Central memory CD4-positive, alpha-beta T cell (primary cell): ENCODE results near the gene CALCB.
A peak's percentile ranks its signal among the peaks of the same experiment; 100 is the strongest.
"Not testable (repeated sequence)": the region's sequence is repeated elsewhere in the genome, so short reads cannot be mapped to it uniquely, and the experiment has no call there.

Source experiments
- DNase-seq: peaks from one replicate; pipeline ENCODE4 v3.0.0; 2022
- total RNA-seq, 3 experiments: gene quantifications; one replicate each; lab custom pipeline; 2026; lab: John Stamatoyannopoulos, UW

CALCB gene, protein sequence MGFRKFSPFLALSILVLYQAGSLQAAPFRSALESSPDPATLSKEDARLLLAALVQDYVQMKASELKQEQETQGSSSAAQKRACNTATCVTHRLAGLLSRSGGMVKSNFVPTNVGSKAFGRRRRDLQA
- total RNA-seq = 0 to 1.1 (median 0.38) reads per million in 3 experiments

DNA sequence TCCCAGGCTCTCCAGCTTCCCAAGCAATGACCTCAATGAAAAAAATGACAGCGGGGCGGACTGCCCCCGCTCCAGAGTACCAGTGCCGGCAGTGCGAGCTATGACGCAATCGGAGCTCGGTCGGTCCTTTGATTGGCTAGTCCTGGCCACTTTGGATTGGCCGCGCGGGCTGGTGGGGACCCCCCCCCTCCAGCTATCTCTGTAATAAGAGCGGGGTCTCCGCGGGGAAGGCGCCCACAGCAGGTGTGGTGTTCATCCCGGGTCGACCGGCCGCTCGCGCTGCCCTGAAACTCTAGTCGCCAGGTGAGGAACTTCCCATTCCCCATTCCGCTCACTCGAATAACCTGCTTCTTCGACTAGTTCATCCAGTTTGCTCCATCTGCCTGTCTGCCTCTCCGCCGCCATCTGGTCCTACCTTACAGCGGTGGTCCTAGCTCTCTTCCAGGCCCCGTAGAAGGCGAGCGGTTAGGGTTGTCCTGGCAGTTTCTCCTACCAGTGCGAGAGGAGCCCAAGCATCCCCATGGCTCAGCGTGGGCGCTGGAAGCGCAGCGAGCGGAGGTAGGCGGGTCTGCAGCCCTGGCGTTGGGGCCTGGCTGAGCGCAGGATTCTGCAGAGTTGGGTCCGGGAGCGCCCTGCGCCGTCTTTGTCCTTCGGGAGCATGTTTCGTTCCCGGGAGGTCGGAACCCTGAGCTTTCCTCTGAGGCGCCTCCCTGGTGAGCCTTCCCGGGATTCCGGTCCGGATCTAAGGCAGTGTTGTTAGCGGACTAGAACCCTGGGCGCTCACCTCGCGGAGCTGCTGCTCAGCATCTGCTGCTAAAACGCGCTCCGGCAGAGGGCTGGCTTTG lies at the start of gene CALCB:
TSS of gene CALCB (plus strand) at position 233 of the 845 bp plus-strand sequence. CDS start 1,126 bp downstream, outside the sequence.
- peak; percentile 5 for DNase-seq

DNA sequence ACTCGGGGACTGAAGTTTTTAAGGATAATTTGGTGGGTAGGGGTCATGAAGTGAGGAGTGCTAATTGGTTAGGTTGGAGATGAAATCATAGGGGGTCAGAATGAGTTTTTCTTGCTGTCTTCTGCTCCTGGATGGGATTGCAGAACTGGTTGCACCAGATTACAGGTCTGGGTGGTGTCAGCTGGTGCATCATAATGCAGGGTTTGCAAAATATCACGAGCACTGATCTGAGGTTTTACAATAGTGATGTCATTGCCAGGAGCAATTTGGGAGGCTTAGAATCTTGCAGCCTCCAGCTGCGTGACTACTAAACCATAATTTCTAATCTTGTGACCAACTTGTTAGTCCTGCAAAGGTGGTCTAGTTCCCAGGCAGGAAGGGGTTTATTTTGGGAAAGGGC lies 46.4 kb upstream of the CALCB start:
- no peak for DNase-seq

DNA sequence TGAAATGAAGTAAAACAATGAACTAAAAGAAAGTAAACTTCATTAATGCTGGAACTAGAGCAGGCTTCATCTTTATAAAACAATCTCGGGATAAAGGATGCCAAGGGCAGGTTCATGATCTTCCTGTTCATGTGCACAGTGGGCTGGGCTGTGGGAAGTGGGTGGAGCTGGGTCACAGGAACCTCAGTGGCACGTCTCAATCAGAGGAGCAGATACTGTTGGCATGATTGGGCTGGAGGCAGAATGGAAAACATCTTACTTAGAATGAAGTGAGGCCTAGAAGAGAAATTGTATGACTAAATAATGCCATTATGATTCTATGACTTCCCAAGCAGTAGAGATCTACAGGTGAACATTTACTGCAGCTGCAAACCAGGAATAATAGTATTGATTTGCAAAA lies 45.4 kb upstream of the CALCB start:
- DNase-seq = no peak

DNA sequence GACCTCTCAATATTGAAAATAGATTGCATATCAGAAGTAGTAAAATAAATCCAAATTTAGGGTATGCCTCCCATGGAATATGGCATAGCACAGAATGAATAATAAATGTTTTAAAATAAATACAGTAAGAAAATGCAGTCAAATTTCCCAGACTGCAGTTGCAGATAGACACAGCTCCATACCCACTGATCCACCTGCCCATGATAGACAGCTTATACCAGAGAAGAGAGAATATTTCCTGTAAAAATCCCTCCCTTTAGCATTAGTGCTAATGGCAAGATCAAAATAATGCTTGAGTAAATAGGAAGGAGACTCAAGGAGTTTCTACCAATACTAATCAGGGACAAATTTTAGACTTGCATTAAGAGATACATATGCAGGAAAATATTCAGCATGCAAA lies 45.0 kb upstream of the CALCB start:
- DNase-seq = no peak

DNA sequence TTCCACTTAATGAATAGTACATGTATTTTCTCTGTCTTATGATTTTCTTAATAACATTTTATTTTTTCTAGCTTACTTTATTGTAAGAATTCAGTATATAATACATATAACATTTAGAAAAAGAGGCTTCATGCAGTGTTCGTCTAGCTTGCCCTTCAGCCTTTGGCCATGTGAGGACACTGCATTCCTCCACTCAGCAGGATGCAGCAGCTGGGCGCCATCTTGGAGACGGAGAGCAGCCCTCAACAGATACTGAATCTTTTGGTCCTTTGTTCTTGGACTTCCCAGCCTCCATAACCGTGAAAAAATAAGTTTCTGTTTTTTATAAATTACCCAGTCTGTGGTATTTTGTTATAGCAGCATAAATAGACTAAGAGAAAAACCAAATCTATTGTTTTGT lies 41.4 kb upstream of the CALCB start:
- not testable (repeated sequence) for DNase-seq

DNA sequence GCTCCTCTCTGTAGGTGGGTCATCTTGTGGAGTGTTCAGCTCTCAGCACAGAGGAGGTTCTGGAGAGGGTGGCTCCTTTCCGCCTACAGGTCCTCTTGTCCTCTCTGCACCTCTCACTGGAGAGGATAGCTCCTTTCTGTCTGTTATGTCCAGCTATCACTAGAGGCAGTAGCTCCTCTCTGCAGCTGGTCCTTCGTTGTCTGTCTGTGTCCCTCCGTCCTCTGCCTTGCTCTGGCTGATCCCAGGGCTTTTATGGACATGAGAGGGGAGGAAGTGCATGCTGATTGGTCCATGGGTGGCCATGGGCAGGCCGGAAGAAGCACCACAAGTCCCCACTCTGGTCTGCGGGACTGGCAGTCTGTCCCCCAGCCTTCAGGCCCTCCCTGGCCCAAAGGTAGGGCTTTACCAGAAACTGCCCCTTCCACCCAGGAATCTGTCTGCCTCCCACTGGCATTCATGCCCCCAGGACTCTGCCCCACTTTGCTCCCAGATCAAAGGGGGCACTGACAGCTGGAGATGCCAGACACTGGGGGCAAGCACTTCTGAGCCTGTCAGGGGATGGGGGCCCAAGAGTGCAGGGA lies 38.6 kb upstream of the CALCB start:
- DNase-seq = no peak

DNA sequence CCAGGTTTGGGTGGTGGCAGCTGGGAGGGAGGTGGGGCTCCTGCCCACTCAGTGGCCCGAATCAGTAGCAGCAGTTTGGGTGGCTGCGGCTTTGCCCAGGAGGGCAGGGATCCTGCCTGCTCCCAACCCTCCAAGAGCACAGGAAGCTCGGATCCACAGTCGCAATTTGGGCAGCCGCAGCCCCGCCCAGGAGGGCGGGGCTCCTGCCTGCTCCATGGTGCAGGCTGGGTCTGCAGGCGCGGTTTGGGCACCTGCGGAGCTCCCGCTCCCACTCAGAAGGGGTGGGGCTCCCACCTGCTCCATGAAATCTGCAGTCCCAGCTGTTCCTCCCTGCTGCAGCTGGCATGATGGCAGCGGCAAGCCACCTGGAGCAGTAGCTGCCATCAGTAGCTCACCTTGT lies 38.1 kb upstream of the CALCB start:
- no peak for DNase-seq

DNA sequence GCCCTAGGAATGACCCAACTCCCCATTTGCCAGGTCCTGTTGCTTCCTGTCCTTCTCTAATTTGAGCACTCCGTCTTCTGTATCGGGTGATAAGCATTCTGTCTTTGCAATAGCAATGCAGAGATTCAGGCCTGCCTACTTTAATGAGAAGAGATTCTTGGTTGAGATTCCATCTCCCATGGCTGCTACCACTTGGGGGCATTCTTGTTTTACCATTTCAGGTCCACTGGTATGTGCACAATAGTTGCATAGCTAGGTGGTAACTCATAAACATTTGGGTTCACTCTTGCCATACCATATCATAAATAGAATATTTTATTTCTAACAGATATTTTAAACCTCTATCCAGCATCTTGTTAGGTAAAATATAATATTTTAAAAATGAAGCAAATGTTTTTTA lies 34.4 kb upstream of the CALCB start:
- no peak for DNase-seq

DNA sequence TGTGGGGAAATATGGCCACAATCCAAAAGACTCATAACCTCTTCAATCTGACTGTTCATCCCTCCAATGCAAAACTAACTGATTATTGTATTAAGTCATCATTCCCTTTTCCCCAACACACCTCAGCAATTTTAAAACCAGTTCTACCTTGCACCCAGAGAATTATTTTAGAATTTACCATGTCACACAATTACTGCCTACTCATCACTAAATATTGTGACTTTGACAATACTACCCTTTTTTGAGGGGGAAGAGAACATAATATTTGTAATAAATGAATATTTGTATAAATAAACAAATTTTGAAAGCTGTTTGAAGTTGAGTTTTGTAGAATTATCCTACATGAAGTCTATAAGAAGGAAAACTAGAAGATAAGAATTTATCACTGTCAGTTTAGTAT lies 28.2 kb upstream of the CALCB start:
- DNase-seq = no peak

DNA sequence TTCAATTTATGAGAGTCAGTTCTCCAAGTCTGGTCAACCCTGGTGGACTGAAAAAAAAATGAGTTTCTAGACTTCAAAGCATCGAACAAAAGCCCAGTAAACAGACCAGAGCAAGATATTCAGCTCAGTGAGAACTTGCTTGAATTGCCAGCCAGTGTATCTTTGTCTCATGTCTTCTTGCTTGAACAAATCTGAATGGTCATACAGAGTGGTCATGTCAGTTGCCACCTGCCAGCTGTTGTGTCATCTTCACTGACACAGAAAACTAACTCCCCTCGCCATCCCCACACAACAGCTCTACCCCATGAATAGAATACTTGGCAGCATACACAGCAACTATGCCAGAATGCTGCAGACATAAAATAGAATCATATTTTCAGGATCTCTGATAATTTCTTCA lies 27.5 kb upstream of the CALCB start:
- no peak for DNase-seq

DNA sequence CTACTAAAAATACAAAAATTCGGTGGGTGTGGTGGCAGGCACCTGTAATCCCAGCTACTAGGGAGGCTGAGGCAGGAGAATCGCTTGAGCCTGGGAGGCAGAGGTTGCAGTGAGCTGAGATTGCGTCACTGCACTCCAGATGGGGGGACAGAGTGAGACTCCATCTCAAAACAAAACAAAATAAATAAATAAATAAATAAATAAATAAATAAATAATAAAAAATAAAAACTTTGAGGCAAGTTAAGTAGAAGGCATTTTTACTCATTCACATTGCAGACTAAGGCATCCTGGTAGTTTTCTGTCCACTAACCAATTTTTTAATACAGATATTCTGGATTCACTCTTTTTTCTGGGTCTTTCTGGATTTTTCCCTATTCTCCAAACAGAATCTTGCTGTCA lies 26.7 kb upstream of the CALCB start:
- DNase-seq = not testable (repeated sequence)

DNA sequence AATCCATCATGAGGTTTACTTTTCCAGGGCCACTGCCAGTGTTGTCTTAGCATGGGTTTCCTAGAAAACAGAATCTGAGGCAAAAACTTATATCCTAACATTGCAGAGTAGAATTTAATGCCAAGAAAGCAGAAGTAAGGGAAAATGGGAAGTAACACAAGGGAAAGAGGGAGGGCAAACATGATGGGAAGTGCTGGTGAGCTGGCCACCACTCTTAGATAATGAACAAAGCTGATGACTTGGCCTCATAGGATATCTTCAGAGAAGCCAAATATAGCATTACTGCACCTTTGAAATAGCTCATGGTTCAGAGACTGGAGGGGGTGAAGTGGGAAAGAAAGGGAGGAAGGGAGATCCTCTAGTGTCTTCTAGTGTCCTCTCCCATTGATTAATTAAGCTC lies 24.8 kb upstream of the CALCB start:
- DNase-seq = no peak

DNA sequence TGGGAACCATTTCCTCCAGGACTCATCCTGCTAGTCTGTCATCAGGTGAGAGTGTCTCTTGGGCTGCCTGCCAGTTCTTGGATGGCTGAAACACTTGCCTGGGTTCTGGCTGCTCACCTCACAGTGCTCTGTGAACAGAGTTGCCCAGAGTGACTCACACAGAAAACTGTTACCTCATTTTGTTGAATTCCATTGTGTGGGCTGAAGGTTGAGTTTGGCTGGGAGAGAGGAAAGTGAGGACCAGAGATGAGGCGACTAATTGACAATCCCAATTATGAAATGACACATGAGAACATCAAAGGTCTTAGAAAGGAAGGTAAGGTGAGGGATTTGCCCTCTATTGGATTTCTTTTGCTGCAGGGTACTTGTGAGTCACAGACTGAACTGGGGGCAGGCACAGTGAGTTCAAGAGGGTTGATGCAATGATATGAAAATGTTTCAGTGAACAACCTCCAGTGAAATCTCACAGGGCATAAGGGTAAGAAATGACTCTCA lies 20.2 kb upstream of the CALCB start:
- DNase-seq = no peak

DNA sequence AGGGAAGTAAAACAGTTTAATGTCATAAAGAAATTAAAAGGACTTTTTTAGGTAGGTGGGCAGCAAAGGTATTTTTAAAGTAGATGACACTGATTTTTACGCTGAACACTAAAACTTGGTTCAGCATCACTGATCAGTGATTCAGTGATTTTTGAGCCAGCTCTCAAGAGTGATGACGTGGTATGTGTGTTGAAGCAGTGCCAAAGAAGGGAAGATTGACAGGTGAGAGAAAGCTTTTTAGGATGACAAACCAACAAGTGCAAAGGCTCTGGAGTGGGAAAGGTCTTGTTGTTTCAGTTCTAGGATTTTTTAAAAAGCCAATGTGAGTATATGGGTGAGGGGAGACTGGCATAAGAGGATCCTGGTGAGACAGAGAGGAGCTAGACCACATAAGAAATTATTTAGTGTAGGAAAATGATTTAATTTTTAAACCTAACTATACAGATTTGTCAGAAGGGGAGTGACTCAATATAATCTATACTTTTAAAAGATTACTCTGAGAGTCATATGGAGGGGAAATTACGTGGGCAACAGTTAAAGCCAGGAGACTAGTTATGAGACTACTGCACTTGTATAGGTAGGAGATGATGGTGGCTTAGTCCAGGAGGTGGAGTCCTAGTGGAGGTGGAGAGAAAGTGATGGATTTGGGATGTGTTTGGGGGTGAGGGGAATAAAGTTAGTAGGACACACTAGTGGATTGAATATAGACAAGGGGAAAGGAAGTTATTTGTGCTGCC lies 17.6 kb upstream of the CALCB start:
- no peak for DNase-seq

DNA sequence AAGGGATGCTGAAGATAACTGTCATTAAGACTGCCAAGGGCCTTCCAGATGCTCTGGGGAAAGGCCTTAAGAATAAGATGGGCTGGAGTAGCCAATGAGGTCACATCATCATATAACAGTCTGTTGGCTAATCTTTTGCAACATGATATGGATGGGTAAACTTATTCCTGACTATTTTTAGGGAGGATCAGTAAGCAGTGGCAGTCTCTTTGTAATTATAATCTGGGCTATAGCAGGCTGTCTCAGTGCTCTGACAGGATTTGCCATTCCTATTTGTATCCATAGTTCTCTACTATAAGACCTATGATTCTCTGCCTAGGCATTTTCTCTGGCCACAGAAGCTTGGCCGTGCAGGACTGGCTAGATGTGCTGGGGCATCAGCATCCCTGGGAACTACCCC lies 16.1 kb upstream of the CALCB start:
- DNase-seq = no peak

DNA sequence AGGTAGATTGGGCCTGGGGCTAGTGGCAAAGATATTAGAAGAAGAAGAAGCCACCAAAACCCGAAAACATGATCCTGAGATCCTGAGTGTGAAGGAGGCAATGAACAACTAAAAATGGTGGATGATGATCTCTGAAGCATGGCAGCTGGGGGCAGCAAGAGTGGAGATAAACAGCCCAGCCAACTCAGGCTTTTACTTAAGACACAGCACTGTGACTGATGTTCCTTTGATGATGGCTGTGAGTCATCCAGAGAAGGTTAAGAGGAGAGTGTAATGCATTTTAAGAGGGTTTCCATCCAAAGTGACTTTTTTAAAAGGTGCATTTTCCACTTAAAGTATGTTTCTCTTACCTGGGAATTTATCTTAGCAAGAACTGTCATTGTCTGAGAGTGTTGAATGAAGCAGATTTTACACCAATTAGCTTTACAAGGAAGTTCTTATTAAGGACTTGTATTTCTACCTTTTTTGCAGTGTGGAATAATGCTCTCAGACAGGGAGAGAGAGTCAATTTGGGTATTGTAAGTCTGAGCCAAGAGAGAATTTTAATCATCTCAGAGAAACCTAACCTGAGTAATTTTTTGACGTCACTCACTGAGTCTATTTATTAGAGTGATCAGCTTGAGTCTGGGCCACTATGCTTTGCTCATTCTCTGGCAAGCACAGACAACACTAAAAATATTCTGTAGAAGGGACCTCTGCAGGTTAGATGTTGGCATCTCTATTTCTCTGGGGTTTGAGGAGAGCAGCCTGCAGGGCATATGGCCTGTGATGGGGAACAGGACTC lies 14.1 kb upstream of the CALCB start:
- DNase-seq = no peak

DNA sequence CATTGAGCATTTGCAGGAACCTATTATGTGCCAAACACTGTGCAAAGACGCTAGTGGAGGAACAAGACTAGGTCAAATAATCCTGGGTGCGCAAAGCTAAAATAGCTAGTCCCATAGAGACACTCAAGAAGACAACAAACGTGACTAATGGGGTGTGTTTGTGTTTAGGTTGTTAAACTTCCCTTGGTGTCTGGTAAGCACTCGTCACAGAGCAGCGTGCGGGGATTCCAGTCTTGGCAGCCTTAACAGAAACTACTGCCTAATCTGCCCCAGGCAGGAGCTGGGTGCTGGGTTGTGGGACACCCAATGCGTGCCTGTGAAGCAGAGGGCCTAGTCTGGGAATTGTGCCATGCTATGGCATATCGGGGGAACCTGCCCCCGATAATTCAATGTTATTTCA lies 10.8 kb upstream of the CALCB start:
- no peak for DNase-seq

DNA sequence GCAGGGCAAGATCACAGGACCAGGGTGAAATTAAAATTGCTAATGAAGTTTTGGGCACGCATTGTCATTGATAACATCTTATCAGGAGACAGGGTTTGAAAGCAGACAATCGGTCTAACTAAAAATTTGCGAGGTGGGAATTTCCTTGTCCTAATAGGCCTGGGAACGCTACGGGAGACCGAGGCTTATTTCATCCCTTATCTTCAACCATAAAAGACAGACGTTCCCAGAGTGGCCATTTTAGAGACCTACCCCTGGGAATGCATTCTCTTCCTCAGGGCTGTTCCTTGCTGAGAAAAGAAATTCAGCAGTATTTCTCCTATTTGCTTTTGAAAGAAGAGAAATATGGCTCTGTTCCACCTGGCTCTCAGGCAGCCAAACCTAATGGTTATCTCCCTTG lies 3.6 kb upstream of the CALCB start:
- DNase-seq = not testable (repeated sequence)

DNA sequence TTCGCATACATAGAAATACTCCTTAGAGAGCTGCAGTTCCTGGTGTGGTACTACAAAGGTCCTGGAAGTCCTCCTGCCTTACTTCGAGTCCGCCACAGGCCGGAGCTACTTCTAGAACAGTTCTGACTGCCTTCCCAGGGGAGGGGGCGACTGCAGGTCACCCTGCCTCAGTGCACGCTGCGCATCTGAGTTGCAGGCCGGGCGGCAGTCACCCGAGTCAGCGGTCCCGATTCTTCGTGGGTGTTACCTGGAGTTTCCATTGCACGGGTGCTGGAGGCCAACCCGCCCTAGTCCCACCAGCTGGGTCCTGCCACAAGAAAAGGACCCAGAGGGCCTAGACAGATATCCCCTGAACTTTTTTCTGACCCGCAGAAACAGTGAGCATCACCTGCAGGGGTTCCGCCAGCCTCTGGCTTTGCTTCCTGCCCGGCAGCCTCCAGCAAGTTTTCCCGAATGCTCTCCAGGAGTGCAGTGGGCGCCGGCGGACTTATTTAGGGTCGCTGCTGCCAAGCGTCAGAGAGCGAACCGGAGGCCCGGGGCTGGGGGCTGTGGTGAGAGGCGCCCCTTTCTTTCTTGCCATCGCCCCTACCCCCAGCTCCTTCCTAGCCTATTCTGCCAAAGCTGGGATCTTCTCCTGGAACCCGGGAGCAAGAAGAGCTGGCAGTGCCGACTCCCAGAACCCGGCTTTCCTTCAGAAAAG lies 1.7 kb upstream of the CALCB start:
- no peak for DNase-seq

DNA sequence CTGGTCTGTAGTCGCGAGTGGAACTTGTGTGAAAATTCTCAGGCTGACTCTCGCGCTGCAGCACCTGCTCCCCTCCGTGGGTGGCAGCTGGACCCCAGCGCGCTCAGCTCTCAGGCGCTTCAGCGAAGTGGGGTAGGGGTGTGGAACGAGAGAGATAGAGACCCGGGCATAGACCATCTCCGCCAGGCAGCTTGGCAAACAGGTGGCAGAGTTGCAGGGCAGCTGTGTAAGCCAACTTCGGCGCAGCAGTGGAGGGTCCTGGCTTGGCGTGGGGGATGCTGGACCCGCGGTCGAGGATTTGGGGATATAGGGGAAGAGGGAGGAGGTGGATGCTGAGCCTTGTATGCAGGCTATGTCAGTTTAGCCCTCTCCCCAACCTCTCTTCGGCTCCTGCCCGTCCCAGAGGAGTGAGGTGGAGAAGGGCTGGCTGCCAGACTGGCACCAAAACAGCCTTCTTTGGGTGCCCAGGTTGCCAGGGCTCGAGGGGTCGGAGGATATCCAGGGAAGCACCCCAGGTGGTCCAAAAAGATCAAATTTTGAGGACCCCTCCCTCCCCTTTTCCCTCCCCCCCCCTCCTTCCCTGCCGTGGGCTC lies 746 bp upstream of the CALCB start:
- no peak for DNase-seq
